HepG2 (cell line): ENCODE data around the gene GPR4. TPM values are rescaled to one million over a fixed set of nuclear protein-coding genes. Genes with fewer than 3 reads are reported as not detected.
"Not testable (repeated sequence)": the region's sequence is repeated elsewhere in the genome, so short reads cannot be mapped to it uniquely, and the experiment has no call there.

Experiments
- ATAC-seq: fragments of 200-7000 bp; cut with Tn5 transposase; 3 replicates; pipeline ENCODE4 v1.9.1; 2020; ENCODE audit warnings: mild to moderate bottlenecking, moderate library complexity
- BruUV-seq: library from RNA; stranded (reverse); fragments of 400-500 nt; replicated peaks from 2 replicates; lab custom pipeline; 2021; lab: Mats Ljungman, UMichigan
- CTCF ChIA-PET: fragments of 300-600 bp; formaldehyde crosslinking; extraction: SDS; loops from one replicate; lab custom pipeline; 2021; ENCODE audit warnings: low total read pairs, inconsistent platforms, low intra/inter-chr PET ratio; lab: Yijun Ruan, JAX
- POLR2A ChIA-PET: fragments of 350-600 bp; sonication (Branson Sonifier 250); formaldehyde crosslinking; loops from one replicate; lab custom pipeline; 2020; ENCODE audit warnings: antibody characterized with exemption, inconsistent platforms; lab: Yijun Ruan, JAX
- DNase-seq: peaks from one replicate; pipeline ENCODE4 v3.0.0-alpha.2; 2015; ENCODE audit warnings: low spot score
- FAIRE-seq: peaks from 3 replicates; lab custom pipeline; 2011; peaks lifted over from hg19 to GRCh38; lab: Jason Lieb, UNC
- H2AFZ ChIP-seq: one replicate; pipeline ENCODE4 v1.6.1; 2011; ENCODE audit warnings: low read length, inconsistent platforms
- H3K27ac ChIP-seq: fragments of 300-600 bp; 3 replicates; pipeline ENCODE4 v1.8.0; 2011; ENCODE audit warnings: mixed run types, mild to moderate bottlenecking, mixed read lengths, low read length, inconsistent platforms; ENCODE audit not compliant: insufficient read depth; ENCODE audit errors: extremely low read length
- H3K27me3 ChIP-seq, 2 experiments: fragments of 200-600 bp in 1 of 2; 2 replicates in 1 of 2; 3 replicates in 1 of 2; pipeline versions ENCODE4 v1.6.0 to v1.8.0; 2011; ENCODE audit warnings: low read length in 2 of 2, mild to moderate bottlenecking in 2 of 2, moderate library complexity in 2 of 2, inconsistent platforms in 1 of 2; ENCODE audit not compliant: insufficient read depth in 2 of 2, control insufficient read depth in 1 of 2
- H3K36me3 ChIP-seq, 2 experiments: fragments of 200-600 bp in 1 of 2; replicated peaks in 1 of 2; 2 replicates in 1 of 2; 3 replicates in 1 of 2; pipeline versions ENCODE4 v1.5.1 to v1.8.0; 2011; ENCODE audit warnings: low read length in 2 of 2, inconsistent platforms in 1 of 2; ENCODE audit not compliant: insufficient read depth in 2 of 2, control insufficient read depth in 1 of 2
- H3K4me1 ChIP-seq: 2 replicates; pipeline ENCODE4 v1.5.1; 2012; ENCODE audit warnings: low read length, inconsistent platforms; ENCODE audit not compliant: insufficient read depth
- H3K4me2 ChIP-seq: 2 replicates; pipeline ENCODE4 v1.6.0; 2011; ENCODE audit warnings: low read depth, low read length, inconsistent platforms
- H3K4me3 ChIP-seq, 3 experiments: fragments of 200-600 bp in 1 of 3; sonication (generic), shearing (Covaris generic) in 1 of 3; replicated peaks in 1 of 3; 2 replicates each; pipeline ENCODE4 v1.5.1; 2011 to 2016; ENCODE audit warnings: low read length in 3 of 3, inconsistent platforms in 2 of 3, low read depth in 2 of 3, mild to moderate bottlenecking in 2 of 3, control low read depth in 1 of 3, mixed read lengths in 1 of 3; ENCODE audit not compliant: insufficient read depth in 1 of 3
- H3K79me2 ChIP-seq: one replicate; pipeline ENCODE4 v1.6.1; 2011; ENCODE audit warnings: low read length, inconsistent platforms; ENCODE audit not compliant: insufficient read depth
- H3K9ac ChIP-seq: 2 replicates; pipeline ENCODE4 v1.6.0; 2011; ENCODE audit warnings: mild to moderate bottlenecking, low read depth, low read length, inconsistent platforms; ENCODE audit not compliant: insufficient read depth
- H3K9me3 ChIP-seq: 2 replicates; pipeline ENCODE4 v1.5.1; 2012; ENCODE audit warnings: mild to moderate bottlenecking, low read length
- H4K20me1 ChIP-seq: 2 replicates; pipeline ENCODE4 v1.6.0; 2011; ENCODE audit warnings: inconsistent platforms, mild to moderate bottlenecking, low read length, moderate library complexity; ENCODE audit not compliant: insufficient read depth
- EED ChIP-seq: sonication (generic); formaldehyde crosslinking; IDR thresholded peaks from 2 replicates; pipeline ENCODE4 v1.5.0; 2020; ENCODE audit warnings: mild to moderate bottlenecking, missing genetic modification reagents
- GPN1 ChIP-seq: sonication (generic); formaldehyde crosslinking; IDR thresholded peaks from 2 replicates; pipeline ENCODE4 v1.5.1; 2020; ENCODE audit warnings: missing genetic modification reagents, borderline replicate concordance
- HES4 ChIP-seq: sonication (generic); formaldehyde crosslinking; IDR thresholded peaks from 2 replicates; pipeline ENCODE4 v1.9.0; 2021; ENCODE audit warnings: mild to moderate bottlenecking, missing genetic modification reagents, borderline replicate concordance
- HMGA1 ChIP-seq: sonication (generic); formaldehyde crosslinking; conservative IDR thresholded peaks from 2 replicates; pipeline ENCODE4 v1.4.0; 2020; ENCODE audit warnings: missing genetic modification reagents
- HNRNPLL ChIP-seq: fragments of 200-400 bp; formaldehyde crosslinking; IDR thresholded peaks from 2 replicates; pipeline ENCODE4 v1.6.1; 2017; ENCODE audit warnings: mild to moderate bottlenecking, low read depth, low read length; ENCODE audit not compliant: poor library complexity, severe bottlenecking
- KDM5B ChIP-seq: sonication (generic); formaldehyde crosslinking; IDR thresholded peaks from 2 replicates; pipeline ENCODE4 v1.4.0; 2020; ENCODE audit warnings: missing genetic modification reagents, mild to moderate bottlenecking, borderline replicate concordance
- REL ChIP-seq: sonication (generic); formaldehyde crosslinking; conservative IDR thresholded peaks from 2 replicates; pipeline ENCODE4 v1.8.0; 2022; ENCODE audit warnings: mild to moderate bottlenecking, missing genetic modification reagents, moderate library complexity
- SOX13 ChIP-seq, 3 experiments: fragments of 450-650 bp in 1 of 3; sonication (generic) in 1 of 3; formaldehyde crosslinking in 1 of 3; IDR thresholded peaks in 2 of 3; conservative IDR thresholded peaks in 1 of 3; 2 replicates each; pipeline versions ENCODE4 v1.5.0 to v1.6.1; 2016 to 2020; ENCODE audit warnings: antibody characterized with exemption in 1 of 3, mild to moderate bottlenecking in 1 of 3, missing compliant biosample characterization in 1 of 3, missing genetic modification reagents in 1 of 3, moderate library complexity in 1 of 3
- ZBTB46 ChIP-seq: sonication (generic); formaldehyde crosslinking; IDR thresholded peaks from 2 replicates; pipeline ENCODE4 v1.4.0; 2020; ENCODE audit warnings: mild to moderate bottlenecking, missing genetic modification reagents, borderline replicate concordance
- ZNF138 ChIP-seq: sonication (generic); formaldehyde crosslinking; IDR thresholded peaks from 2 replicates; pipeline ENCODE4 v1.5.0; 2020; ENCODE audit warnings: mild to moderate bottlenecking, low read depth, missing genetic modification reagents
- ZNF292 ChIP-seq: sonication (generic); formaldehyde crosslinking; IDR thresholded peaks from 2 replicates; pipeline ENCODE4 v1.8.1; 2022; ENCODE audit warnings: mild to moderate bottlenecking, low read depth, missing genetic modification reagents, borderline replicate concordance
- ZNF768 ChIP-seq: sonication (generic); formaldehyde crosslinking; IDR thresholded peaks from 2 replicates; pipeline ENCODE4 v1.4.0; 2020; ENCODE audit warnings: missing genetic modification reagents
- WGBS: methylation state at CpG from one replicate; pipeline ENCODE4 v1.1.6; 2017; ENCODE audit warnings: low lambda C conversion rate; 5-methylcytosine and 5-hydroxymethylcytosine counted together
- in situ Hi-C: cut with HindIII; loops from 2 replicates; pipeline ENCODE4 v1.10.0; 2017; ENCODE audit warnings: low pct_unique_long_range_greater_than_20kb; ENCODE audit not compliant: extremely low pct_ligation_motif_present
- intact Hi-C: fragments of 100-400 bp; cut with micrococcal nuclease; formaldehyde crosslinking; loops from one replicate; pipeline ENCODE4 v1.10.0; 2022; ENCODE audit not compliant: unreplicated experiment
- polyA plus RNA-seq, 8 experiments: library from polyadenylated mRNA; depleted of rRNA in 3 of 8; stranded (reverse) in 7 of 8; unstranded in 1 of 8; fragments of >200 nt; fragmentation: Illumina TruSeq in 4 of 8; extraction: Trizol in 4 of 8; gene quantifications; 2 replicates each; pipeline versions ENCODE4 v1.2.1 to v1.2.3, GENCODE V29; 2011 to 2016; ENCODE audit warnings: low read depth in 4 of 8, missing spikeins in 1 of 8, mixed read lengths in 1 of 8; ENCODE audit not compliant: insufficient read depth in 1 of 8
- total RNA-seq, 5 experiments: library from RNA; depleted of rRNA; stranded (reverse); fragments of >200 nt; fragmentation: Illumina TruSeq; extraction: Trizol; gene quantifications; 2 replicates each; pipeline ENCODE4 v1.2.3, GENCODE V29; 2016; ENCODE audit warnings: low read depth in 1 of 5
- TF ChIP-seq, protein P1 (sequence below): sonication (generic); formaldehyde crosslinking; IDR thresholded peaks from 2 replicates; pipeline ENCODE4 v1.4.0; 2020; ENCODE audit warnings: missing genetic modification reagents, low read depth, mild to moderate bottlenecking, borderline replicate concordance
- TF ChIP-seq, protein P2 (sequence below): sonication (generic); formaldehyde crosslinking; IDR thresholded peaks from 2 replicates; pipeline ENCODE4 v1.8.0; 2022; ENCODE audit warnings: mild to moderate bottlenecking, missing genetic modification reagents, moderate library complexity

The GPR4 gene
- total and polyA plus RNA-seq, 2 of the 13 experiments (the other 11 are each of a cell fraction or from before 2014, with no cell fraction given), result 0.15 TPM; not detected in 1

GRCh38 chr19:45628219-45628618 lies 26.2 kb upstream of the GPR4 start:
- H3K27me3 ChIP-seq, in situ Hi-C loops, POLR2A ChIA-PET, CTCF ChIA-PET, H4K20me1 ChIP-seq, BruUV-seq, H3K79me2 ChIP-seq, H3K4me2 ChIP-seq, H3K9me3 ChIP-seq, H3K4me3 ChIP-seq, DNase-seq, H3K27ac ChIP-seq, H3K36me3 ChIP-seq, intact Hi-C loops, ATAC-seq, FAIRE-seq, H2AFZ ChIP-seq, H3K9ac ChIP-seq, H3K4me1 ChIP-seq: not testable (repeated sequence)
- peak; percentile 81 for TF ChIP-seq ZNF768 (CRISPR knock-in tag)
- 97% methylated on average over 7 of the region's 7 CpGs for WGBS

DNA sequence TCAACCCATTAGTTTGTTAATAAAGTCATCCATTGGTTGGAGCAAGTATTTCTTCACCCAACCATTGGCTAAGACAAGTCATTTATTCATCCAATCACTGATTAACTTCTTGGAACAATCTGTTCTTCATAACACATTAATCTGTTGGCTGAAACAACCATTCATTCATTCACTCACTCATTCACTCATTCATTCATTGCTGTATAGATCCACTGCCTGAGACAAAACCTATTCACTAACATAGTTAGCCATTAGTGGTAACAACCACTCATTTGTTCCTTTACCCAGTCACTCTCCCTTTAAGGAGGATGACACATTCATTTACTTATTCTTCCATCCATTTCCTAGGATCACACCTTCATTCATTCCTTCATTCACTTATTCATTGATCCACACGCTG lies 22.0 kb upstream of the GPR4 start:
- DNase-seq (no peak), ATAC-seq (no peak), FAIRE-seq (no peak)
- Histone ChIP-seq H3K27ac (no peak overlapping the region), H3K4me2 (no peak overlapping the region), H3K9me3 (no peaks in the 10 kb centered on the region), H3K4me3 (no peak overlapping the region), H4K20me1 (no peaks in the 10 kb centered on the region), H3K27me3 (no peaks in the 10 kb centered on the region; a peak in 1 of 5 replicates), H3K9ac (no peak overlapping the region), H3K36me3 (peaks cover 2 to 6% of the 10 kb centered on the region in 2 experiments; a peak in 2 of 5 replicates), H2AFZ (no peak overlapping the region), H3K4me1 (no peaks in the 10 kb centered on the region), H3K79me2 (no peaks in the 10 kb centered on the region)
- no TSS peak for BruUV-seq
- in situ Hi-C loops (no loop called here), intact Hi-C loops (no loop called here)
- CTCF ChIA-PET, result no interaction called here
- WGBS, result 100% methylated on average over 1 of the region's 1 CpG
- POLR2A ChIA-PET, result no interaction called here
- TF ChIP-seq, protein P1, sequence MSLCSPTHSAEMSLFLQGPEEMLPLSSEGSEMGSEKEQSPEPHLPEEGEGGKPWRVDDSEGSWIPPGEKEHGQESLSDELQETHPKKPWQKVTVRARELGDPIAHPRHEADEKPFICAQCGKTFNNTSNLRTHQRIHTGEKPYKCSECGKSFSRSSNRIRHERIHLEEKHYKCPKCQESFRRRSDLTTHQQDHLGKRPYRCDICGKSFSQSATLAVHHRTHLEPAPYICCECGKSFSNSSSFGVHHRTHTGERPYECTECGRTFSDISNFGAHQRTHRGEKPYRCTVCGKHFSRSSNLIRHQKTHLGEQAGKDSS (CRISPR knock-in tag), result no peak
- TF ChIP-seq, protein P2, sequence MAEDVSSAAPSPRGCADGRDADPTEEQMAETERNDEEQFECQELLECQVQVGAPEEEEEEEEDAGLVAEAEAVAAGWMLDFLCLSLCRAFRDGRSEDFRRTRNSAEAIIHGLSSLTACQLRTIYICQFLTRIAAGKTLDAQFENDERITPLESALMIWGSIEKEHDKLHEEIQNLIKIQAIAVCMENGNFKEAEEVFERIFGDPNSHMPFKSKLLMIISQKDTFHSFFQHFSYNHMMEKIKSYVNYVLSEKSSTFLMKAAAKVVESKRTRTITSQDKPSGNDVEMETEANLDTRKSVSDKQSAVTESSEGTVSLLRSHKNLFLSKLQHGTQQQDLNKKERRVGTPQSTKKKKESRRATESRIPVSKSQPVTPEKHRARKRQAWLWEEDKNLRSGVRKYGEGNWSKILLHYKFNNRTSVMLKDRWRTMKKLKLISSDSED, result no peak
- TF ChIP-seq EED (CRISPR knock-in tag) (no peak), ZNF138 (CRISPR knock-in tag) (no peak), GPN1 (CRISPR knock-in tag) (no peak), REL (no peak), SOX13 (IDR thresholded peaks at IDR 0.05) (no peak), SOX13 (CRISPR knock-in tag; conservative IDR thresholded peaks at IDR 0.05 in 1 of 2, IDR thresholded peaks at IDR 0.05 in 1 of 2) (no peak), HMGA1 (CRISPR knock-in tag) (no peak), KDM5B (CRISPR knock-in tag) (no peak), HNRNPLL (no peak), HES4 (CRISPR knock-in tag) (no peak), ZNF292 (CRISPR knock-in tag) (no peak), ZBTB46 (CRISPR knock-in tag) (no peak)
